ENCODE data around the gene DCAF8.

Gene DCAF8

DNA sequence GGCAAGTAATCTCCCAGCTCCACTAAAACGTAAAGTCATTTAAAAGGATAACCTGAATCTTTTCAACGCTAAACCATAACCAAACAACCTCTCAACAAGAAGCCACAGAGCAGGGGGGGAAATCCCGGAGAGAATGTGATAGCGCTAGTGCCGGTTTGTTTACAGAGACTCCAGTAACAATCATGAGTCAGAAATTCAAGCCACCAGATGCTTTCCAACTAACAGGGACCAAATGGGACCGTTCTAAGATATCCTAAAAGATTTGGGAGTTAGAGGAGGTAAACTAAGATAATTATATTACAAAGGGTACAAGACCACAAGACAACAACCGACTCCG is 825 bp downstream of the DCAF8 start:
- peak; percentile 86 for DNase-seq

DNA sequence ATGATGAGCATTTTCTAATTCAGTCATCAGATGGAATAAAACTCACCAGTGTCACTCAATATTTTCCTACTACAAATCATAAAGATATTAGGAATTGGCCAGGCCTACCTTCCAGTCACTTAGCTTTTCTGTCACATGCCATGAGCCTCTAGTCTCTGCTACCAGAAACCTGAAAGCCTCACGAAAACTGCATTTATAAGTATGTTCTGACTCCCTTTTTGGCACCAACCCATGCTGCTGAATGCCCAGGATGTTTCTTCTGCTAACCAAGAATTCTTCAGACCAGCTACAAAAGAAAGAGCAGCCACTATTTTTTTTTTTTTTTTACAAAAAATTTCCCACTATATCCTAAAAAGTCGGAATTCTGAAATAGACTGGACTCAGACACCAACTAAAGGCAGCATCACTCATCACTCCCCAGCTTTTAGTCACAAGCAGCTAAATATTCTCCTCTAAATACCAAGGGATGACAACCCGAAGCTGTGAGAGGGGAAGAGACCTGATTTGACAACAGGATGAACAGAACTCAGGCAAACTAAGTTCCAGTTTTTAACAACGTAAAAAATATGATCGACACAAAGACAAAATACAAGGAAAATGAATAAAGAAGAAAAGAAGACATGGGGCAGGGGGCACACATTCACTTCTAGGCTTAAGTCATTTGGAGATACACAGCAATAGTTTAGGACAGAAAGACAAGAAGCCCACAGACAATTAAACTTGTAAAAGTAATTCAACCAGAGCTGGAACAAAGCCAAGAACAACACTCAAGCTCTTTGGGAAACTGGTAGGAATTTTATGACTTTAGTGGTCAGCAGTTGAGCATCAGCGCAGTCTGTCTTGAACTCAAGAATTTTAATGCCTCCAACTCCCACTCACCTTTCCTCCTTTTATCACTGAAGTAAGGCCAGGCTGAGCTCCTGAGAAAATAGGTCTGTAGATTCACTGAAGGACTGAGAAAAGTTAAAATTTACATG is 1.7 kb downstream of the DCAF8 start:
- DNase-seq = no peak

DNA sequence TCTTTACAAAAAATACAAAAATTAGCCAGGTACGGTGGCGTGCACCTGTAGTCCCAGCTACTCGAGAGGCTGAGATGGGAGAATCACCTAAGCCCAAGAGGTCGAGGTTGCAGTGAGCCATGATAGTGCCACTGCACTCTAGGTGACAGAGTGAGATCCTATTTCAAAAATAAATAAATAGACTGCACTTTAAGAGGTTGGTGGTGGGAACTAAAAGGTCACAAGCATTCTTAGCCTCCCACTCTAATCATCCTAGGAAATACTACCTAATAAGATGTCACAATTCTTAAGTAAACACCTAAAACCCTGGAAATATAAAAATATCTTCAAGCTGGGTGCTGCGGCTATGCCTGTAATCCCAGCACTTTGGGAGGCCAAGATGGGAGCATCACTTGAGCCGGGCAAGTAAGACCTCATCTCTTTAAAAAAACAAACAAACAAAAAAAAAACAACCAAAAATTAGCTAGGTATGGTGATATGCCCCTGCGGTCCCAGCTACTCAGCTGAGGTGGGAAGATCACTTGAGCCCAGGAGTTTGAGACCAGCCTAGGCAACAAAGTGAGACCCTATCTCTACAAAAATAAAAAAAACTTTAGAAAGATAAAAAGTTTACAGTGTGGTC is 4.1 kb downstream of the DCAF8 start:
- DNase-seq = no peak

DNA sequence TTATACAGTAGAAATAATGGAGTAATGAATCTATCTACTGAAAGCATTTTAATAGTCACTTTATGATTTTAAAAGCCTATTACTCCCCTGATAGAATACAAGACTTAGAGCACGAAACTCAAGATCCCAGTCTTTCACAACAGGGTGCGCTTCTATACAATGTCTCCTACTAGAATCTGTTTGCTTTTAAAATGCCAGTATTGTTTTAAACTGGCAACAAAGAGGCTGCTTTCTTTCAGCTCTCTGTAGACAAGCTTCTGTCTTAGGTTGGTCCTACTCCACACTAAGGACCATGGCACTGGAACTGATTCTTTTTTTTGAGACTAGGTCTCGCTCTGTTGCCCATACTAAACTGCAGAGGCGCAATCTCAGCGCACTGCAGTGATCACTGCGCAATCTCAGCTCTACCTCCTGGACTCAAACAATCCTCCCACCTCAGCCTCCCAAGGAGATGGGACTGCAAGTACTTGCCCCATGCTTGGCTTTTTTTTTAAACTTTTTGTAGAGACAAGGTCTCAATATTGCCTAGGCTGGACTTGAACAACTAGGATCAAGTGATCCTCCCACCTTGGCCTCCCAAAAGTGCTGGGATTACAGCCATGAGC is 4.8 kb downstream of the DCAF8 start:
- DNase-seq = no peak

DNA sequence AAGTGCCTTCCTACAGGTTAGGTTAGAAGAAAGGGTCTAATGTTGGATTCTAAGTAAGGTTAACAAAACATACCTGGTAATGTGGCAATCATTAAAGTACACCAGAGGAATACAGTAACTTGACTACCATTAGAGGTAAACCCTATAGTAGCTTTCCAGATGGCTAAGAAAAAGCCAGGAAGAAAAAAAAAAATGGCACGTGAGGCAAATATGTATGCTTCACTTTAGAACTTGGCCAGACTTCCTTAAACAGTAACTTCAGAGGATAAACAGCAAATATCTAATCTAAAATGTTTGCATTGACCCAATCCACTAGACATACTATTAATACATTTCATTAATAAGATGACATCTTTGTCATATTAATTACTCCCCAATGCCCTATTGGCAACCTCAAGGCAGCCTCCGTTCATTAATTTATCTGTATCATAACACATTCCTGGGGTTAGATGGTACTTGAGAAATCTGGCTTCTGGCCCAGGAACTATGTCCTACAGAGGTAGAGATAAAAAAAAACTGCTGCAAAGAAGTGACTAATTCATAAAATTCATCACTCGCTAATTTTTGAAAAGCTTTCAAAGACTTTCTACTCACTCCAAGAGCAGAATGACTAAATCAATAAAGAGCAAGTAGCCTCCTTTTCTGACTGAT is 5.8 kb downstream of the DCAF8 start:
- DNase-seq = no peak

DNA sequence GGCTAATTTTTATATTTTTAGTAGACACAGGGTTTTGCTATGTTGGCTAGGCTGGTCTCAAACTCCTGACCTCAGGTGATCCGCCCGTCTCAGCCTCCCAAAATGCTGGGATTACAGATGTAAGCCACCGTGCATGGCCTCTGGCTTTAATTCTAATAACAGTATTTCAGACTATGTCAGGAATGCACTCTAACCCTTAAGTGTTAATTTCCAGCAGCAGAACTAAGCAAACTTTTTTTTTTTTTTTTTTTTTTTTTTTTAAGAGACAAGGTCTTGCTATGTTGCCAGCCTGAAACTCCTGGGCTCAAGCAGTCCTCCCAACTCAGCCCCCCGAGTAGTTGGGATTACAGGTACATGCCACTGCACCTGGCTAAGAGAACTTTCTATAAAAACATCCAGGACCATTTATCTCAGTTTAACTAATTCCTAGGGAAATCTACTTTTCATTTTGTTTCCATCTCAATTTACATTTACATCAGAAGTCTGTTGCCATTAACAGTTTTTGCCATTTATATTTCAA is 6.5 kb downstream of the DCAF8 start:
- no peak for DNase-seq

- DNase-seq = peak; percentile 49
These were observed 10.4 kb downstream of the DCAF8 start for GRCh38 chr1:160251687-160252526.

- no peak for DNase-seq
These were observed 11.3 kb downstream of the DCAF8 start for GRCh38 chr1:160251011-160251410.

DNA sequence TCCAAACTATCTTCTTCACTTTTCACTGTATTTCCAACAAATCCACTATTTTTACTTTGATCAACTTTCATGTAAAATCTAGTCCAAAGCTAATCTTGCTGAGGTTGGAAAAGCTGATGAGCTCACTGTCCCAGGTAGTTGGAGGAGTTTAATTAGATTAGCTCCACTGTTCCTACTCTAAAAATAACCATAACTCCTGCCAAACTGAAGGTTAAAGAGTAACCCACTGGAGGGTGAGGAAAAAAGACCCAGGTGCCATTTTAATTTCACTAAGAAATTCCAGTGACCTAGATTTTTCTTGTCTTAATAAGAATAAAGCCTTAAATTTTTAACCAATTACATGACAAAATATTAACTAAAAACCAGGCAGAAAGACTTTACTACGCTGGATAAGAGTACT is 15.3 kb downstream of the DCAF8 start:
- no peak for DNase-seq

GRCh38 chr1:160245434-160245833 is 16.9 kb downstream of the DCAF8 start:
- no peak for DNase-seq

DNA sequence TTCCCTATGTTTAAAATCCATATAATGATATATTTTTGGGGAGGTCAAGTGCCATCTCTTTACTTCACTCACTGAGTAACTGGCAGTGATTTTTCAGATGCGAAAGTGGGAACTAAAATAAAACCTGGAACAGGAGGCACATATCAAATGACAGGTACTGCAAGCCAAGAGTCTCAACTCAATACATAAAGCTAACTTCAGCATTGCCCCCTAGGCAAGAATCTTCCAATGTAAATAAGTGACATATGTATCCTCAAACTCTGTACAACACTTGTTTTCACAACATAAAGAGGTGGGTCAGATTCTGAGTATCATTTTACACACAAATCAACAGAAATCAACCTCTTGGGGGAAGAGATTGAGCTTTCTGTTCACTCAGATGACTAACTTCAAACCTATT is 18.1 kb downstream of the DCAF8 start:
- no peak for DNase-seq

- no peak for DNase-seq
These were observed 18.6 kb downstream of the DCAF8 start for GRCh38 chr1:160243767-160244166.

GRCh38 chr1:160239582-160240299 is 22.6 kb downstream of the DCAF8 start:
- no peak for DNase-seq

DNA sequence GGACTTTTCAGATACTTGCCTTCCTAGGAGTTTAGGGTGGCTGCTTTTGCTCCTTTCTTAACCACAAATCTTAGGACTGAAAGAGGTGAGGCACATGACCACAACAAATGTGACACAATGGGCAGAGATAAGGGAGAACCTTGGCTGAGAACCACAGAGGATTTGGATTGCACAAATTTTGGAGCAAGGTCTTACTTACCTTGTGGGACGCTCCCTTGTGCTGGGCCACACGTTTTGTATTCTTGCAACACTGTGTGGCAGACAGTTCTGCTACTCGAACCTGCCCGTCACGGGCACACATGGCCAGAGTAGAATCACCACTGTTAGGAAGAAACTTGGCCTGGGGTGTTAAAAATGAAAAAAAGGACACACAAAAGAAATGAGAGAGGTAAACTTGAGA is 23.9 kb downstream of the DCAF8 start:
- no peak for DNase-seq

DNA sequence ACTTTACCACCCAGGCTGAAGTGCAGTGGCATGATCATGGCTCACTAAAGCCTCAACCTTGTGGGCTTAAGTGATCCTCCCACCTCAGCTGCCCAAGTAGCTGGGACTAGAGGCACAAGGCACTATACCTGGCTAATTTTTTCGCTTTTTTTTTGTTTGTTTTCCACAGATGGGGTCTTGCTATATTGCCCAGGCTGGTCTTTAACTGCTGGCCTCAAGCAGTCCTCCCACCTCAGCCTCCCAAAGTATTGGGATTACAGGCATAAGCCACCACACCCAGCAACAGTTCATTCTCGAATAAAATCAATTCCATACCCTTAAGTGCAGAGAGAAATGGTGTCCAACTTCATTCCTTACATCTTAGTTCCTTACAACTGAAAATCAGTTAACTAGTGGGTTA is 24.8 kb downstream of the DCAF8 start:
- no peak for DNase-seq

DNA sequence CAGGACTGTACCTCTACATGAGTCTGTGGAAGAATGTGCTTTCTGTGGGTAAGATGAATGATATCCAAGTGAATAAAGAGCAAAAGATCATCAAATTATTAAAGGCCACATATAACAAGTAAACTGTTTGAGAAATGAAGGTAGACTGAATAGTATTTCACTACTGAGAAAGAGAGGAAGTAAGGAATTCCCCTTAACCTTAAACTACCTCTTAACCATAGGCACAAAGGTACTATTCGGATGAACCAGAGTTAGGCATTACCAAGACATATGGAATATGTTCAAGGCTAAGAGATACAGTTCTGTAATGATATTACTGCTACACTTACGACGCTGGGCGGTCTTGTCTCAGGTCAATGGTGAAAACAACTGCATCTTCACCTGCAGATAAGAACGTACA is 25.5 kb downstream of the DCAF8 start:
- no peak for DNase-seq

DNA sequence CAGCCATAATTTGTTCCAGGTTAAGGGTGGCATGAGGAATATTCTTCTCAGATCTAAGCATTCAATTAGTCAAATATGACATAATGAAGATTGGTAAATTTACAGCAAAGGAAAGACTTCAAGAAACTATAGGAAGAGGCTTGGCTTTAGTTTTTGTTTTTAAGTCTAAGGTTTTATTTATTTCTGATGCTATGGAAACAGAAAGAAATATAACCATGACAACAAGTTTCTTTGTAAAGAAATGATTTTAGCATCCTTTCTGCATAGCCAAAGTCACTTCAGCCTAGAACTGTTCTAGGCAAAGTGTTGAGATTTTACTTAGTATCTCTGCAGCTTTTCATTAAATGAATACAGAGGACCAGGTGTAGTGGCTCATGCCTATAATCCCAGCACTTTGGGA is 29.4 kb downstream of the DCAF8 start:
- DNase-seq = no peak

DNA sequence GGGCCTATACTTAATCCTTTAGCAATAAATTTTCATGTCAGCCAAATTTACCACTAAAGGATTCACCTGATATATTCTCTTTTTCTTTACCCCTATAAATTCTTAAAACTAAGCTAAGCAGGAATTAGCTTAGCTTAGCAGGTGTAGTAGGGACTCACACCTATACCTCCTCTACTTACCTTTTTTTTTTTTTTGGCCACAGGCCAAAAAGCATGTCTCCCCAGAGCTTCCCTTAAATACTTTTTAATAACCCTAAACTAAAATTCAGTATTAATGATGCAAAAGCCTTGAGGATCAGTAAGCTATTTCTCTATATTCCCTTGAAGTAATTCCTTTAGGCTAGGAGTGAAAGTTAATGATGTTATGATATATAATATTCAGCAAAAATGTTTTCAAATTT is 33.9 kb downstream of the DCAF8 start:
- no peak for DNase-seq

GRCh38 chr1:160227561-160227960 is 34.8 kb downstream of the DCAF8 start:
- DNase-seq = no peak

DNA sequence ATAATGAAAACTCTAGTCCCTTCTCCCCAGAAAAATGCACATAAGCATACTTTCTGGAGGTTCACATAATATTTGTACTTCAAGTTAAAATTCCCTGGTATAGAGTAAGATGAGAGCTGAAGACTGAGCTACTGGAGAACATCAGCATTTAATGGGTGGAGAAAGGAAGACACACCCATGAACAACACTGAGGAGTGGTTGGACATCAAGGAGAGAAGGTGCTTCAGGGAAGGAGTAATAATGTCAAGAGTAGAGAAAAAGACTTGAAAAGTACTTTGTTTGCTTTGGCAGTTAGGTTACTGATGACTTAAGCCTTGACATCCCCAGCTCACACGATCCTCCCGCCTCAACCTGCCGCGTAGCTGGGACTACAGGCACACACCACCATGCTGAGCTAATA is 35.3 kb downstream of the DCAF8 start:
- DNase-seq = no peak

GRCh38 chr1:160226623-160227022 is 35.7 kb downstream of the DCAF8 start:
- DNase-seq = no peak

- DNase-seq = no peak
These were observed 37.0 kb downstream of the DCAF8 start for GRCh38 chr1:160225345-160225744.
